Muscle of leg (tissue), 11 donors: Measurements from ENCODE around the gene EEIG2. TPM values are rescaled to one million over a fixed set of nuclear protein-coding genes. Genes with fewer than 3 reads are reported as not detected.
"Not testable (repeated sequence)": the region's sequence is repeated elsewhere in the genome, so short reads cannot be mapped to it uniquely, and the experiment has no call there.

ENCODE experiments used
- DNase-seq: peaks from one replicate; pipeline ENCODE4 v3.0.0; 2013
- H3K27ac ChIP-seq: one replicate; pipeline ENCODE4 v1.5.1; 2013; ENCODE audit warnings: mild to moderate bottlenecking, low read length, control low read depth
- H3K27me3 ChIP-seq: one replicate; pipeline ENCODE4 v1.6.1; 2013; ENCODE audit warnings: low read length; ENCODE audit not compliant: control insufficient read depth, insufficient read depth
- H3K36me3 ChIP-seq: one replicate; pipeline ENCODE4 v1.6.1; 2013; ENCODE audit warnings: low read length; ENCODE audit not compliant: control insufficient read depth, insufficient read depth
- H3K4me1 ChIP-seq: one replicate; pipeline ENCODE4 v1.6.1; 2013; ENCODE audit warnings: low read length; ENCODE audit not compliant: control insufficient read depth, insufficient read depth
- H3K4me3 ChIP-seq: one replicate; pipeline ENCODE4 v1.5.1; 2013; ENCODE audit warnings: low read length, control low read depth
- H3K9me3 ChIP-seq: replicated peaks from 2 replicates; pipeline ENCODE4 v1.6.1; 2013; ENCODE audit warnings: low read depth, low read length; ENCODE audit not compliant: control insufficient read depth
- WGBS: methylation state at CpG from one replicate; pipeline ENCODE4 v1.1.5; 2013; ENCODE audit warnings: missing lambda C conversion rate; ENCODE audit not compliant: insufficient coverage; 5-methylcytosine and 5-hydroxymethylcytosine counted together
- polyA plus RNA-seq, 8 donors: library from polyadenylated mRNA; unstranded; fragments of 120-200 nt; gene quantifications; one replicate each; pipeline versions ENCODE4 v1.2.1 to v1.2.3, GENCODE V29; 2013; ENCODE audit warnings: inconsistent platforms in 1 of 8, low replicate concordance in 1 of 8; ENCODE audit not compliant: insufficient read length in 8 of 8, insufficient read depth in 1 of 8
- total RNA-seq: library from RNA; stranded (reverse); fragments of 120-200 nt; gene quantifications from one replicate; pipeline ENCODE4 v1.2.4, GENCODE V29; 2013

The EEIG2 gene
- total and polyA plus RNA-seq, 9 donors, result 9.0 to 17.3 (median 10.8) TPM

DNA sequence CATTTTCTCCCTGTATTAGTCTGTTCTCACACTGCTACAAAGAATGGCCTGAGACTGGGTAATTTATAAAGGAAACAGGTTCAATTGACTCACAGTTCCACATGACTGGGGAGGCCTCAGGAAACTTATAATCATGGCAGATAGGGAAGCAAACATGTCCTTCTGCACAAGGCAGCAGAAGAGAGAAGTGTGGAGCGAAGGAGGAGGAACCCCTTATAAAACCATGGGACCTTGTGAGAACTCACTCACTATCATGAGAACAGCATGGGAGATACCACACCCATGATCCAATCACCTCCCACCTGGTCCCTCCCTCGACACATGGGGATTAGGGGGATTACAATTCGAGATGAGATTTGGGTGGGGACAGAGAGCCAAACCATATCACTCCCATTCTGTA, 35.2 kb upstream of the EEIG2 start:
- Histone ChIP-seq H3K27me3 (no peaks in the 10 kb centered on the region), H3K4me1 (no peaks in the 10 kb centered on the region), H3K27ac (no peak overlapping the region), H3K36me3 (no peaks in the 10 kb centered on the region), H3K4me3 (no peak overlapping the region), H3K9me3 (no peaks in the 10 kb centered on the region)
- WGBS, result no CpG with 5 or more reads among the region's 3 CpGs
- no peak for DNase-seq

DNA sequence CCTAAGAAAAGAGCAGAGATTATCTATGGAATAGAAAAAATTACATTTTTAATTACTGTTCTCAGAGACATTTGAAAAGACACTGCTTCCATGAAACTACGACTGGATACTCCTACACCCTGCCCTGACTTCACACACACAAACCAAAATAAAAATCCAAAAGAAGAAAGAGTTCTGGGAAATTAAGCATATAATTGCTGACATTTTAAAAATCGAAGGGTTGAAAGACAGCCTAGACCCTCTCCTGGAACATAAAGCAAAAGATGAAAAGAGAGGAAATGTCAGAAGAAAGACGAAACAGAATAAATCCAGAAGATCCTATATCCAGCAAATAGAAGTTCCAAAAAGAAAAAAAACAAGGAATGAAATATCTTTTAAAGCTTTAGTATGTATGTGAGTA, 32.8 kb upstream of the EEIG2 start:
- no peaks in the 10 kb centered on the region for H3K27me3 ChIP-seq
- no CpG with 5 or more reads among the region's 3 CpGs for WGBS
- peaks cover 2% of the 10 kb centered on the region for H3K4me1 ChIP-seq
- H3K36me3 ChIP-seq, result no peaks in the 10 kb centered on the region
- no peak for DNase-seq
- no peak overlapping the region for H3K27ac ChIP-seq
- H3K4me3 ChIP-seq, result no peak overlapping the region
- no peaks in the 10 kb centered on the region for H3K9me3 ChIP-seq

DNA sequence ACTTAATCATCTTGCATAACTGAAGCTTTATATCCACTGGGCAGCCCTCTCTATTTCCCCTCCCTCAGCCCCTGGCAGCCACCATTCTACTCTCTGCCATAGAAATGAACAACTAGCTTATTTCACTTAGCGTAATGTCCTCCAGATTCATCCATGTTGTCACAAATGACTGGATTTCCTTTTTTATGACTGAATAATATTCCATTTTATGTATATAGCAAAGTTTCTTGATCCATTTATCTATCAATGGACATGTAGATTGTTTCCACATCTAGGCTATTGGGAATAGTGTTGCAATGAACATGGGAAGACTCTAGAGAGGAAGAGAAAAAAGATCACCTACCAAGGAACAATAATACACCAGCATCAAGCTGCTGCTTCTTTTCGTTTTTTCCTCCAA, 32.1 kb upstream of the EEIG2 start:
- Histone ChIP-seq H3K27me3 (no peaks in the 10 kb centered on the region), H3K36me3 (no peaks in the 10 kb centered on the region), H3K27ac (no peak overlapping the region), H3K4me1 (peaks cover 2% of the 10 kb centered on the region), H3K9me3 (no peaks in the 10 kb centered on the region), H3K4me3 (no peak overlapping the region)
- WGBS, result no CpG with 5 or more reads among the region's 2 CpGs
- no peak for DNase-seq

DNA sequence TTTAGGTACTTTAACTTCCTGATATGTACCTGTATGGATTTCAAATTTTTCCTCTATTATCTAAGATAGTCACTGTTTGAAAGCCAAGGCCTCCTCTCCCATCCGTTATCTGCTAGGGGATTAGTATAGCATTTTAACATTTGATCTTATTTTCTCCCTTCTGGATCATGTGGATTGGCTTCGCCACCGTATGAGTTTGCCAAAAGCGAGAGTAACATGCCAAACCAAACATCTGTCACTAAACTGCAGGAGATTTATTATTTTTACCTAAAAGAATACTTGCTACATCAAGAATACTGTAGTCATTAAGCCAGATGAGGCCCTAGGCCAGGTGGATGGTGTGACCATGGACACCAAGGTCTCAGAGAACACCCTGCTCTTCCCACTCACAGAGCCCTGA, 28.5 kb upstream of the EEIG2 start:
- no CpG with 5 or more reads among the region's 4 CpGs for WGBS

DNA sequence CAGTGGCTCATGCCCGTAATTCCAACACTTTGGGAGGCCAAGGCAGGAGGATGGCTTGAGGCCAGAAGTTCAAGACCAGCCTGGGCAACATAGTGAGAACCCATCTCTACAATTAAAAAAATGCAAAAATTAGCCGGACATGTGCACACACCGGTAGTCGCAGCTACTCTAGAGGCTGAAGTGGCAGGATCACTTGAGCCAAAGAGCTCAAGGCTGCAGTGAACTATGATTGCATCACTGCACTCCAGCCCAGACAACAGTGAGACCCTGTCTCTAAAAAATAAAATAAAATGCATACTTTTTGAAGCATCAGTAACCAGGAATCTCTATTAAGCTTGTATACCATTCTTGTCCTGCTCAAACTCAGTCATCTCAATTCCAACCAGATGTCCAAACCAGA, 27.2 kb upstream of the EEIG2 start:
- Histone ChIP-seq H3K27ac (no peak overlapping the region), H3K27me3 (no peaks in the 10 kb centered on the region), H3K9me3 (no peaks in the 10 kb centered on the region), H3K4me3 (no peak overlapping the region), H3K36me3 (no peaks in the 10 kb centered on the region), H3K4me1 (peaks cover 2% of the 10 kb centered on the region)
- WGBS, result 90% methylated on average over 2 of the region's 4 CpGs
- DNase-seq, result no peak

More for the DNA sequence above, 28.5 kb upstream of the EEIG2 start:
- Histone ChIP-seq H3K4me1 (peaks cover 2% of the 10 kb centered on the region), H3K27ac (no peak overlapping the region), H3K36me3 (no peaks in the 10 kb centered on the region), H3K9me3 (no peaks in the 10 kb centered on the region), H3K27me3 (no peaks in the 10 kb centered on the region), H3K4me3 (no peak overlapping the region)
- no peak for DNase-seq

DNA sequence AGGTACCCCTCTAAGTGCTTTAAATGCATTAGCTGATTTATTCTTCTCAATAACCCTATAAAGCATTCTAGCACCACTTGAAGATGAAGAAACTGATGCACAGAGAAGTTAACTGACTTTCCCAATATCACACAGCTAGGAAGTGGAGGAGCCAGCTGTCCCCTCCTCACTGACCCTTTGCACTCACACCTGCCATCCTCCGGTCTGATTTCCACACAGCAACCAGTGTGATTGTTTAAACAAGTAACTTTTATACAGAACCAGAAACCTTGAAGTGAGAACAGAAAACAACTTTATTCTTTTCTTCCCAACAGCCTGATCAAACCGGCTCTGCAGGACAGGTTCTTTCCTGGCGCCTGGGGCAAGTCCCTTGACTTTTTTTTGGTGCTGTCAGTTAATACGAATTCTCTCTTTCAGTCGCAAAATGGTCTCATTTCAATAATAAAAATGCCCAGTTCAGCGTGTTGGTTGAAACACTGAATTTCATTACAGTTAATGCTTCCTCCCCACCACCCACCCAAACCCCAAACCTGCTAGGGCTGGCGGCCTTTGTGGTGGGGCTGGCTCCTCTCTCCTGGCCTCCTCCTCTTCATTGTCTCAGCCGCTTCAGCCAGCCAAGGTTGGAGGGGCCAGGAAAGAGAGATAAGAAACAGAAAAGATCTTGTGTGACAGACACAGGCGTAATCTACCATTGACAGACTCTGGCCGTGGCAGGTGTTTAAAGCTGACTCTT, 26.4 kb upstream of the EEIG2 start:
- no peak overlapping the region for H3K4me3 ChIP-seq
- WGBS, result 50% methylated on average over 3 of the region's 10 CpGs
- no peak for DNase-seq
- H3K36me3 ChIP-seq, result no peaks in the 10 kb centered on the region
- H3K4me1 ChIP-seq, result peaks cover 2% of the 10 kb centered on the region
- no peaks in the 10 kb centered on the region for H3K27me3 ChIP-seq
- no peak overlapping the region for H3K27ac ChIP-seq
- no peaks in the 10 kb centered on the region for H3K9me3 ChIP-seq

DNA sequence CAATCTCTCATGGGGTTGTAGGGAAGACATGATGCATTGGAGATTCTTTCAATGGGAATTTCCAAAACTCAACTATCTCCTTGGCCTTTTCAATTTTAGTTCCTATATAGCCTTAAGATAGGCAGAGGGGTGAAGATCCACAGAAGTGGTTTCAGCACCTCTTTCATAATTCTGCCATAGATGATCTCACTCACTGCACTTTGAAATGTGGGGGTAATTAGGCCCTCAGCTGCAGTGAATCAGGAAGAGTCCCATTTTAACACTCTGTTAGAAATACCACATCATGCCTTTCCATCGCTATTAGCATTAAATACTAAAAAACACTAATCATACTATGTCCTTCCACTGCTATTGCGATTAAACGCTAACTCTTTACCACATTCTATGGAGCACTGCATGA, 25.1 kb upstream of the EEIG2 start:
- WGBS, result 98% methylated on average over 3 of the region's 3 CpGs

DNA sequence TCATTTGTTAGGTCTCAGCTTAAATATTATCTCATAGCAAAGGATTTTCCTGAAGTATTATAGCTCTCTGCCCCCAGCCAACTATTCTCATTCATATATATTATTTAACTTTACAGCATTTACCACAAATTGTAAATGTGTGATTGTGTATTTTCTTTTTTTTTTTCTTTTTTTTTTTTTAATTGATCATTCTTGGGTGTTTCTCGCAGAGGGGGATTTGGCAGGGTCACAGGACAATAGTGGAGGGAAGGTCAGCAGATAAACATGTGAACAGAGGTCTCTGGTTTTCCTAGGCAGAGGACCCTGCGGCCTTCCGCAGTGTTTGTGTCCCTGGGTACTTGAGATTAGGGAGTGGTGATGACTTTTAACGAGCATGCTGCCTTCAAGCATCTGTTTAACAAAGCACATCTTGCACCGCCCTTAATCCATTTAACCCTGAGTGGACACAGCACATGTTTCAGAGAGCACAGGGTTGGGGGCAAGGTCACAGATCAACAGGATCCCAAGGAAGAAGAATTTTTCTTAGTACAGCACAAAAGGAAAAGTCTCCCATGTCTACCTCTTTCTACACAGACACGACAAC, 24.5 kb upstream of the EEIG2 start:
- not testable (repeated sequence) for DNase-seq, H3K9me3 ChIP-seq, H3K27me3 ChIP-seq, H3K27ac ChIP-seq, H3K4me1 ChIP-seq, H3K36me3 ChIP-seq, H3K4me3 ChIP-seq
- 86% methylated on average over 1 of the region's 6 CpGs for WGBS

More for the DNA sequence above, 25.1 kb upstream of the EEIG2 start:
- peaks cover 2% of the 10 kb centered on the region for H3K4me1 ChIP-seq
- H3K4me3 ChIP-seq, result no peak overlapping the region
- no peak overlapping the region for H3K27ac ChIP-seq
- no peaks in the 10 kb centered on the region for H3K27me3 ChIP-seq
- no peaks in the 10 kb centered on the region for H3K36me3 ChIP-seq
- DNase-seq, result no peak
- H3K9me3 ChIP-seq, result no peaks in the 10 kb centered on the region

DNA sequence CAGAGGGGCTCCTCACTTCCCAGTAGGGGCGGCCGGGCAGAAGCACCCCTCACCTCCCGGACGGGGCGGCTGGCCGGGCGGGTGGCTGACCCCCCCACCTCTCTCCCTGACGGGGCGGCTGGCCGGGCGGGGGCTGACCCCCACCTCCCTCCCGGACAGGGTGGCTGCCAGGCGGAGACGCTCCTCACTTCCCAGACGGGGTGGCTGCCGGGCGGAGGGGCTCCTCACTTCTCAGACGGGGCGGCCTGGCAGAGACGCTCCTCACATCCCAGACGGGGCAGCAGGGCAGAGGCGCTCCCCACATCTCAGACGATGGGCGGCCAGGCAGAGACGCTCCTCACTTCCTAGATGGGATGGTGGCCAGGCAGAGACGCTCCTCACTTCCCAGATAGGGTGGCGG, 23.9 kb upstream of the EEIG2 start:
- H3K9me3 ChIP-seq, H3K4me1 ChIP-seq, H3K27me3 ChIP-seq, H3K27ac ChIP-seq, H3K4me3 ChIP-seq, DNase-seq, H3K36me3 ChIP-seq: not testable (repeated sequence)
- WGBS, result 97% methylated on average over 19 of the region's 27 CpGs

DNA sequence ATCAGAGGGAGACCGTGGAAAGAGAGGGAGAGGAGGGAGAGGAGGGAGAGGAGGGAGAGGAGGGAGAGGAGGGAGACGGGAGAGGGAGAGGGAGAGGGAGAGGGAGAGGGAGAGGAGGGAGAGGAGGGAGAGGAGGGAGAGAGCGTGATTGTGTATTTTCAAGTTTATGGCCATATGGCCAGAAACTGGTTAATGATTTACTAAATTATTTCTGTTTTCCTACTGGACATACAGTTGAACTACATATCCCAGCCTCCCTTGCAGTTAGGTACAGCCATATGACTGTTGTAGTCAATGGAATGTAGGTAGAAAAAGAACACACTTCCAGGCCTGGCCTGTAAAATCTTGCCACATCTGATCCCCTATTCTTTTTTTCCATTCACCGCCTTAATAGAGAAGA, 23.1 kb upstream of the EEIG2 start:
- H3K9me3 ChIP-seq, H3K4me3 ChIP-seq, H3K27ac ChIP-seq, H3K4me1 ChIP-seq, H3K36me3 ChIP-seq, H3K27me3 ChIP-seq, DNase-seq: not testable (repeated sequence)
- WGBS, result no CpG with 5 or more reads among the region's 4 CpGs
